Stimulated activated naive CD4-positive, alpha-beta T cell (primary cell): ENCODE data around the gene ANKHD1.

Experiments used
- DNase-seq, 6 experiments: peaks; one replicate each; lab custom pipeline; 2025; lab: John Stamatoyannopoulos, UW

Gene ANKHD1

DNA sequence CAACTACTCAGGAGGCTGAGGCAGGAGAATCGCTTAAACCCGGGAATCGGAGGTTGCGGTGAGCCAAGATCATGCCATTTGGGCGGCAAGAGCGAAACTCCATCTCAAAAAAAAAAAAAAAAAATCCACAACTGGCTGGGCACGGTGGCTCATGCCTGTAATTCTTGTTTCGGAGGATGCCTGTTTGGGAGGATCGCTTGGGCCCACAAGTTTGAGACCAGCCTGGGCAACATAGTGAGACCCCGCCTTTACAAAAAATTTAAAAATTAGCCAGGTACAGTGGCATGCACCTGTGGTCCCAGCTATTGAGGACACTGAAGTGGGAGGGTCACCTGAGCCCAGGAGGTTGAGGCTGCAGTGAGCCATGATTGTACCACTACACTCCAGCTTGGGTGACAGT is 144.0 kb downstream of the ANKHD1 start:
- no peak for DNase-seq

GRCh38 chr5:140546851-140547507 is 145.3 kb downstream of the ANKHD1 start:
- DNase-seq: no peak

DNA sequence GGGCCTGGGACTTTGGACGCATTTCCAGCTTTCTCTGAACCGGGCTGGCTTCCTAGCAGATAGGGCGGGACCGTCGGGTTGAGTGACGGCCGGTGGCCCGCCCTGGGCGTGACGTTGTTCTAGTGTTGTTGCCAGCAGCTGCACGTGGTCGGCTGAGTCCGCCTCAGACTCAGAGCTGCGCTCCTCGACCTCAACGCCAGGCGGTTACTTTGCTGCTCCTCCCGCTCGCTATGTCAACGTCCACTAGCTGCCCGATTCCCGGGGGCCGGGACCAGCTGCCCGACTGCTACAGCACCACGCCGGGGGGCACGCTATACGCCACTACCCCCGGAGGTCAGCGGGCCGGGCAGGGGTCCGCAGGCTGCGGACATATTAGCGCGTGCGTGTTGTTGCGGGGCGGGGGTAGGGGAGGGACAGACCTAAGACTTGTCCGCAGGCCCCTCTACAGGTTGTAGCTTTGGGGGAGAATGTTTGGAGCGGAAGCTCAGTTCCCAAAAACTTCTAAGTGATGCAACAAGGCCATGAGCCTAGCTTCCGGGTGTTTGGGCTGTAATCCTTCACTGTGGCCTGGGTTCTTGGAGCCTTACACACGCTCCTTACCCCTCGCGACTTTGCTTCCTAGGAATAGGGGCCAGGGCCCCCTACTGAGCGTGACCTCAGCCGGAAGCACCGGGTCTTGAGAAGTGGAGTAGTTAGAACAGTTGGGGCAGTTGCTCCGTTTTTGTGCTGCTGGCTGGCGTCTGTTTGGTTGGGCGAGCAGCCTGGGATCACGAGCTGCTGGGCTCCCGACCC is 146.1 kb downstream of the ANKHD1 start, which contains the start of gene EIF4EBP3:
EIF4EBP3 (plus strand) TSS at position 155 of the 792 bp plus-strand sequence; CDS start at position 231, 76 bp downstream.
- DNase-seq: peak; percentile 78 to 88 (median 84)

DNA sequence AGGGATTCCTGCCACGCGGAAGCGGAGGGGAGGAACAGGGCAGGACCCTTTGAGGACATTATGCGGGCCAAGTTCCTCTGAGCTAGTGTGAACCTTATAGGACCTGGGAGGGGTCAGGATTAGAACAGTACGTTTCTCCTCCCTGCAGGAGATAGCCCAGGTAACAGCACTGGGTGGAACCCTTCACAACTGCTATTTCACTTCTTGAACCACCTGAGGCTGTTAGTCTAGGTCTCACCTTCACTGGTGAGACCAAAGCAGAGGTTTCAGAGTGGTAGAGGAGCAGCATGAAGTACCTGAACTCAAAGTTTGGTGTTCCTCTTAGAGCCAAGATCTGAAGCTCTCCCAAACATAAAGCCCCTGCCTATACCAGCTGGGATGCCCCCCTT is 146.7 kb downstream of the ANKHD1 start:
- DNase-seq: peak in 1 of 6 experiments; percentile 20

GRCh38 chr5:140548791-140549190 is 147.2 kb downstream of the ANKHD1 start:
- no peak for DNase-seq

- DNase-seq: no peak
Observed at GRCh38 chr5:140549237-140550144, 147.9 kb downstream of the ANKHD1 start.

DNA sequence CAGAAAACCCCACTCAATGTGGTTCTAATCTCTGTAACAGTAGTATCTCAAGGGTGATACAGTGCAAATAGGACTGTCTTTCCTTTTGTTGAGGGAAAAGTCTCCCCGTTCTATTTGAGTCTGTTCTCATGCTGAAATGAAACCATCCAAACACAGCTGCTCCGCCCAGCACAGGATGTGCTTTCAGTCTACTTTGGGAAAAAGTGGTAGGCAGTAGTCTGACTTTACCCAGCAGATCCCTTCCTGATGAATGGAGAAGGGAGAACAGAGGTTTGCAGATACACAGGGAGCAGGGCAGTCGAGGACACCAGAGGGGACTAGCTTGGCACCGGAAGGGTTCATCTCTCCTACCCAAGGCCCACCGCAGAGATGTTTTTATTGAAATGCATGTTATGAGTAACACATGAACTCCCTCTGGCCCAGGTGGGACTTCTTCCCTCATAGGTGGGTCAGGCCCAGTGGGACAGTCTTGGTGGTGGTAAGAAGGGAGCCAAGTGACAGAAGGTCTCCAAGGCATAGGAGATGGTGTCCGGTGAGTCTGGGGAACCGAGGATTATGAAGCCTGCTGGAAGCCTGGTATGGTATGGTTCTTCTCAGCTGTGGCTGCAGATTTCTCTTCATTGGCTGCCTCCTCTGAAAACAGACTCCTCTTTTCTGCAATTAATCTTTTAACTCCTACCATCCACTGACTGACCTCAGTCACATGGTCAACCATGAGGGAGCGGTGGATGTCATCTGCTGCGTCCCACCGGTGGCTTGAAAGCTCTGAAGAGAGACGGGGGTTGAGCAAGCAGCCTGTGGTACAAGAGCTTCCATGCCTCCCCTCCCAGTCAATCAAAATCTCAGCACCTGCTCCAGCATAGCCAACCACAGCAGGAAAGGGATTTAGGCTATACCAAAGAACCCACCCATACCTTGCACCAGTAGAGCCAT is 148.8 kb downstream of the ANKHD1 start:
- DNase-seq: no peak

GRCh38 chr5:140551872-140552271 is 150.2 kb downstream of the ANKHD1 start:
- no peak for DNase-seq

DNA sequence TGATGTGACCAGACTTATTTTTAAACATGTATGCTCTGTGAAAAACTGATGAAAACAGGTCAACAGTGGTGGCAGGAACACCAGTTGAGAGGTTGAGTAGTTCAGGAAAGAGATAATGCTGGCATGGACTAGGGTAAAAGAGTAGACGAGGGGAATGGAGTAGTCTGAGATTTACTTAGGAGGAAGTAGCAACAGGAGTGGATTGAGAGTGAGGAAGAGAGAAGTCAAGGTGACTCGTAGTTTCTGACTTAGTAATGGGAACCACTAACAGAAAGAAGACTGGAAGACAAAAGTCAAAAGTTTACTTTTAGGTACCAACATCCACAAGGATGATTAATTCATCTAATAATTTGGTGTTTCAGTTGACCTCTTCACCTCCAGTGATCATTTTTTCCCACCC is 152.0 kb downstream of the ANKHD1 start:
- no peak for DNase-seq

GRCh38 chr5:140554454-140554853 is 152.8 kb downstream of the ANKHD1 start:
- no peak for DNase-seq

- no peak for DNase-seq
Observed at GRCh38 chr5:140555747-140556312, 154.2 kb downstream of the ANKHD1 start.

GRCh38 chr5:140556438-140556837 is 154.8 kb downstream of the ANKHD1 start:
- DNase-seq: no peak

GRCh38 chr5:140557136-140557805 is 155.6 kb downstream of the ANKHD1 start, which contains the start of gene SRA1:
Gene SRA1, minus strand, starts transcription at chr5:140557473. Its CDS starts 21 bp downstream, at chr5:140557452.
- DNase-seq: peak; percentile 58 to 85 (median 69)

GRCh38 chr5:140557965-140558364 is 156.3 kb downstream of the ANKHD1 start:
- no peak for DNase-seq

- DNase-seq: no peak
Observed at GRCh38 chr5:140558542-140558941, 156.9 kb downstream of the ANKHD1 start.

DNA sequence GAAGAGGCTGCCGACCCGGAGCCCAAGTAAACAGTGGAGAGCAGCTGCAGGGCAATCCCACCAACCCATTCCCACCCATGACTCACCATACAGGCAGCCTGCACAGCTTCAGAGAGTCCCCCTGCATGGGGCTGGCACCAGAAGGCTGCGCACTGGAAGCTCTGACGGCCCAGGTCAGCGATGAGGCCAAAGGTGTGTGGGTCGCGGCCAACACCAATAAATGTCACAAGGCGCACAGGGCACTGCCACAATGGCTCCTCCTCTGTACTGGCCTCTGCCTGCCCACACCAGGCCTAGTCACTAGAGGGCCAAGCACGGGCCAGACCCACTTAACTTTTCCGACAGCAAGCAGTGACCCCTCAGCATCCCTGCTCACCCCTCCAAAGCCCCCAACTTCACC is 158.6 kb downstream of the ANKHD1 start:
- no peak for DNase-seq

DNA sequence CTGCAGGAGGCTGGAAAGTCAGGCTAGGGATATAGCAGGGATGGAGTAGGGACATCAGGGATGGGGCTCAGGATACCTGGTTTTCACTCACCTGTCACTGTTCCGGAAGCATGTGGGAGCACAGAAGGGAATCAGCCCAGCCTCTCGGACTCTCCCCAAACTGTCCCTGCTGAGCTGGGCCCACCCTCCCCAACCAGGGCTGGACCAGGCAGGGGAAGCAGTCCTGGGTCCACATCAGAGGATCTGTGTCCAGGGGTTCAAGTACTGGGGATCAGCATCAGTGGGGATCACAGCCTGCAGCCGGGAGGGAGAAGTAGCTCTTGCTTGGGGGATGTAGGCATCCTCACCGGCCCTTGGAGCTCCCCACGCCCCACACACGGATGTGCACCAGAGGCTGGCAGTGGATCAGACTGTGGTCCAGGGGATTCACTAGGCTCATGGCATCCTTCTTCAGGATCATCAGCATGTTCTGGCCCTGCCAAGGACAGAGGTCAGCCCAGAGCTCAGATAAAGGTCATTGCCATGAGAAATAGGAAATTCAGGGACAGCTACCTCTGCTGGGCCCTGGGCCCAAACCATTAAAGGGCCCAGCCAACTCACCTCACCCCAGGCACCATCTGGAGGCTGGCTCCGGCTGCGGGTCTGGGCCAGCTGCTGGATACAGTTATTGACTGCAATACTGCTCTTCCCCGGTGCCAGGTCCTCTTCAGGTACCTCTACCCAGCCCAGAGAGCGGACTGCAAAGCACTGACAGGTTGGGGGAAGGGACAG is 160.3 kb downstream of the ANKHD1 start:
- no peak for DNase-seq

- peak in 1 of 6 experiments; percentile 29 for DNase-seq
Observed at GRCh38 chr5:140563596-140563995, 162.0 kb downstream of the ANKHD1 start.
